Type B pancreatic cell (in vitro differentiated cells): Measurements from ENCODE around the gene CSN2. TPM values are rescaled to one million over a fixed set of nuclear protein-coding genes. Genes with fewer than 3 reads are reported as not detected.

Experiments
- total RNA-seq: library from RNA; stranded (reverse); gene quantifications from 2 replicates; pipeline ENCODE4 v1.2.1, GENCODE V29; 2021; ENCODE audit warnings: low replicate concordance

CSN2 gene
- total RNA-seq, 1 donor from 2014 or later: not detected

Other genes with a start within 250 kb of the CSN2 start
- gene SULT1B1, start 205.1 kb downstream of the CSN2 start, total RNA-seq: 2.5 and 4.4 TPM in 2 replicates
- gene SULT1E1, start 105.6 kb downstream of the CSN2 start, total RNA-seq: 64.9 and 80.7 TPM in 2 replicates
- not detected in 2 replicates for gene CSN1S1, start 34.7 kb downstream of the CSN2 start, total RNA-seq
- 0.90 TPM in 1 of 2 replicates, not detected in the other for gene STATH, start 30.2 kb upstream of the CSN2 start, total RNA-seq
- not detected in 2 replicates for gene HTN3, start 62.7 kb upstream of the CSN2 start, total RNA-seq
- gene HTN1, start 84.7 kb upstream of the CSN2 start, total RNA-seq: not detected in 2 replicates
- gene PRR27, start 188.5 kb upstream of the CSN2 start, total RNA-seq: 0.17 TPM in 1 of 2 replicates, not detected in the other
- 0.90 and 4.6 TPM in 2 replicates for gene ODAM, start 230.0 kb upstream of the CSN2 start, total RNA-seq